ENCODE data around the gene RXYLT1.

The RXYLT1 gene

DNA sequence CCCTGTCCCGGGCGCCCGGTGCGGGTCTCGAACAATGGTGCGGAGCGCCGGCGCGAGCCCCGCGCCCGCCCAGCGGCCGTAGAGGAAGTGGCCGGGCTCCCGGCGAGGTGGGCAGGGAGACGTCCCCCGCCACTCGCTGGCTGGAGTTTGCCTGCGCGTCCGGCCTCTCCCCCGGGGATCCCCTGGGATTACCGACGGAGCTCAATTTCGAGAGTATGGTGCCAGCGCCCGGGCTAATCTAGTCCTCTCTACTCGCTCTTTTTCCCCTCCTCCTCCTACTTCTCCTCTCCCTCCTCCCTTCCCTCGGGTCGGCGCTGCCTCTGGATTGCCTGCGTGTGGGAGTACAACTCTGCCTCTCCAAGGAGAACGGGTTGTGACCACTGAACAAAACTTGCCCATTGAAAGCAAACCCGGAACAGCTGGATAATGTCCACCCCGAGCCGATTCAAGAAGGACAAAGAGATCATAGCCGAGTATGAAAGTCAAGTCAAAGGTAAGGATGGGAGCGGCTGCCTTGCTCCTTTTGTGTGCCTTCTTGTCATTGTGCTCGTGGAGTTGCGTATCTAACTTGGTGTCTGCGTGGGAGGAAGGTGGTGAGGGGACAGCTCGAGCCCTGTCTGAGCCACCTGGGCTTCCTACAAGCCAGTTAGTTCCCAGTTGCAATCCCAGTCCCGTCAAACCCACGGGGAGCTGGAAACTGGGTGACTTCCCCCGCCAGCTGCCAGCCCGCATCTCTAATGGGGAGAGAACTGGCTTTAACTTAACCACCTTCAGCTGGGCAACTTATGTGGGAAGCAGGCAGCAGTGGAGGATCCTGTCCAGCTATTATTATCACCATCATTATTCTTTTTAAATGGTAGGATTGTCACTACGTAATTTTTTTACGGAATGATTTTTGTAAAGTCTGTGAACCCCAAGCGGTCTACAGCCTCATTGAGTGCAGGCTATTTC is 65.0 kb downstream of the RXYLT1 start, which contains the start of gene SRGAP1:
SRGAP1 (plus strand) TSS at position 310 of the 951 bp plus-strand sequence; CDS start at position 427, 117 bp downstream.
- no peak for DNase-seq

- no peak for DNase-seq
Measured at GRCh38 chr12:63845726-63846125, 66.0 kb downstream of the RXYLT1 start.

GRCh38 chr12:63846238-63846967 is 66.7 kb downstream of the RXYLT1 start:
- DNase-seq = no peak

DNA sequence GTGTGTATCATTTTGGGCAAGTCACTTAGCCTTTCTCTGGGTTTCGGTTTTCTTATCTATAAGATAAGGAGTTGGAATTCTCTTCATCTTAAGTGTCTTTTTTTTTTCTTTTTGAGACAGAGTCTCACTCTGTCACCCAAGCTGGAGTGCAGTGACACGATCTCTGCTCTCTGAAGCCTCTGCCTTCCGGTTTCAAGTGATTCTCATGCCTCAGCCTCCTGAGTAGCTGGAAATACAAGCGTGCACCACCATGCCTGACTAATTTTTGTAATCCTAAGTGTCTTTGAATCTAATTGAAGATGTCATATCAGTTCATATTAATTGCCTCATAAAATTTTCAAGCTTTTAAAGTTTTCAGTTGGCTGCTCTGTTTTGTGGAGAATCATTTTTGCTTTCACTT is 68.7 kb downstream of the RXYLT1 start:
- no peak for DNase-seq

- no peak for DNase-seq
Measured at GRCh38 chr12:63849106-63849620, 69.5 kb downstream of the RXYLT1 start.

DNA sequence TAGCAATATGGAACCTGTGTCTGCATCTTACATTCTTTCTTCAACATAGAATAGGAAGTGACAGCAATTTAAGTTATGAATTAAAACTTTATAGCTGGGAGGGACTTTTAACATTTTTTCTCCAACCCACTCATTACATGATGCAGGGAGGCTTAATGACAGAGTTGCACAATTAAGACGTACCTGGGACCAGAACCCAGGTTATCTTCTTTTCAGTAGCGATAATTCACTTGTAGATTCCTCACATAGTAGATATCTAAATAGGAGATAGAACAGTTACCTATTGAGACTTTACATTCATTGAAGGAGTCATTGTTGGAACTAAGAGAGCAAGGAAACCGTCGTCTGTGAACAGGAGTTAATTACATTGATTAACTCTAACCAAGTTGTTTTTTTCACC is 69.9 kb downstream of the RXYLT1 start:
- DNase-seq = no peak

DNA sequence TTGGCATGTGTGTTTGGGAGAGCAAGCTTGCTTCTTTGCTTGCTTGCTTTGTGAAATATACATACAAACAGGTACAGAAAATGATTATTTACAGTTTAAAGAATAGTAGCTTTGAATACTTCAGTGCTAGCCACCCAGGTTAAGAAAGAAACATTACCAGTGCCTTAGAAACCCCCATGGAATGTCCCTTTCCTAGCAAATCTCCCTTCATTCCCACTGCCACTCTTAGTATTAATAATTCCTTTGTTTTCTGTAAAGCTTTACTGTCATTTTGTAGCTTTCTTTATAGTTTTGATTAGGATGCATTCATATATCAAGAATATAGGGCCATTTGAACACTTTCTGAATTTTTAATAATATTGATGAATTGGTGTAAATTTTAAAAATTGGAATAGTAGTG is 74.3 kb downstream of the RXYLT1 start:
- DNase-seq = no peak

- no peak for DNase-seq
Measured at GRCh38 chr12:63855299-63855698, 75.6 kb downstream of the RXYLT1 start.

DNA sequence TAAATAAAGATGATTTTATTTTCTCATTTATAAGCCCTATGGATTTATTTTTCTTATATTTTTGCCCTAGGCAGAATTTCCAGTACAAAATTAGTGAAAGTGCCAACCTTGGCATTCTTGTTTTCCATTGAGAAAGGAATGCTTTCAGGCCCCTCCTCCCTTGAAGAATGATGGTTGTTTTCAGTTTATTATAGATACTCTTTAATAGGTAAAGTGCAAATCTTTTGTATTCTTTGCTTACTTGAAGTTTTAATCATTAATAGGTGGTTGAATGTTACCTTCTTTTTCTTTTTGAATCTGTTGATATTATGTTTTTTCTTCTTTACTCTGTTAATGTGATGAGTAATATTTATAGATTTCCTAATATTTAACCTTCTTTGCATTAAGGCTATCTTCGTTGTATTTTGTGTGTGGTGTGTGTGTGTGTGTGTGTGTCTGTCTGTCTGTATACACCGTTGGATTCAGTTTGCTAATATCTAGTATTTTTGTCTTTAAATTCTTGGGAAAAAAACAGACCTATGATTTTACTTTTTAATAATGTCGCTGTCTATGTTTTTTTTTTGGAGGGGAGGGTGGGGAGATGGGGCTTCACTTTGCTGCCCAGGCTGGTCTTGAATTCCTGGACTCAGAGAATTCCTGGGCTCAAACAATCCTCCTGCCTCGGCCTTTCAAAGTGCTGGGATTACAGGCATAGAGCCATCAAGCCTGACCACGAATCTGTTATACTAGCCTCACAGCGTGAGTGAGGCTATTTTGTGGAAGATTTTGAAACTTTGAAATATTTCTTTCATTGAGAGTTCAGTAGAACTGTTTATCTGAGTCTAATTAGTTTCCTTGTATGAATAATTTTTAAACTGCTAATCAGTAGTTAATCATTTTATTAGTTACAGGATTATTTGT is 78.3 kb downstream of the RXYLT1 start:
- no peak for DNase-seq
